ENCODE results near the gene KRT84.

The KRT84 gene

DNA sequence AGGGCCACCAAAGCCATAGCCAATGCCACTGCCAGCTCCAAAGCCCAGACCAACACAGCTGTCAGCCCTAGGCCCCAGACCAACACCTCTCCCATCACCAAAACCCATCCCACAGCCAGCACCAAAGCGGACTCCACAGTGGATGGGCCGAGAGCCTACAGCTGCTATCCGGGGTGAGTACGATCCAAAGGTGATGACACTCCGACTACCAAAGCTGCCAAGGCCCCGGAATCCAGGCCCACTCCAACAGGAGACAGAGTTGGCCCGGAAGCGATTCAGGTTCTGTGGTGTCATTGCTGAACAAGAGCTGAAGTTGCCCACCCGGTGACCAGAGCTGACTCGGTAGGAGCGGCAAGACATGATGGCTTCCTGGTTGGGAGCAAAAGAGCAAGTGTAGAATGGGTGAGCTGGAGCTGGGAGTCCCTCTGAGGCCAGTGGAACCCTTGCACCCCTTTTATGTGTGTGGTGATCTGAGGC lies at the start of gene KRT84:
TSS of gene KRT84 (minus strand) at position 427 of the 477 bp plus-strand sequence. CDS start at position 360, 67 bp downstream.
- no peak for DNase-seq (ENCODE audit: low read depth)

DNA sequence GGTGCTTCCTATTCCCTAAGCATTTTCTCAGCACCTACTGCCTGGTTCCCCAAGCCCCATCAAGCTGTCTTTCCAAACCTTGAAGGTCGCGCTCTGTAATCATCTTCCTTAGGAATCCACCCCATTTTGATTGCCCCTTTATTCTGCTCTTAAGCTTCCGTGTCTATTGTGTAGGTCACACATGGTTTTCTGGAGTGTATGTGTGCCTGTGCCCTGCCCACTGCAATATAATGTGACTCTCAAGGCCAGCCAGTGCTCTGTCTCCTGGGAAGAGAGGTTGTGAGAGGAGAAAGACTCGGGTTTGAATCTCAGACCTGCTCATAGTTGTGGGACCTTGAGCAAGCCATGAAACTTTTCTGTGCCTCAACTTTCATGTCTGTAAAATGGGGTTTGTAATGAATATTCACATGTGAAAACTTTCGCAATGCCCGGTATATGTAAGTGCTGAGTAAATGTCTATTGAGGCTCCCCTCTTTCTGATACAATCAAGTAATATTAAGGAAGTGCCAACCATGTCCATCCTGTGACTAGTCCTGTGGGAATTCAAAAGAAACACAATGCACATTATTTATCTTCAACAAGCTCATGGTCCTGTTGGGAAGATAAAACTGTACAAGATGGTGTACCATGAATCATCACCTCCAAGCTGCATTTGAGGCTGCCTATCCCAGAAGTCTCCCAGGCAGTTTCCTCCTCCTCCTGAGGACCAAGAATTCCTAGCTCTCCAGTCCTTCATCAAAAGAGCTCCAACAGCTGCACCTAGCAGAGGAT lies 49.5 kb upstream of the KRT84 start:
- no peak for DNase-seq (ENCODE audit: low read depth)

DNA sequence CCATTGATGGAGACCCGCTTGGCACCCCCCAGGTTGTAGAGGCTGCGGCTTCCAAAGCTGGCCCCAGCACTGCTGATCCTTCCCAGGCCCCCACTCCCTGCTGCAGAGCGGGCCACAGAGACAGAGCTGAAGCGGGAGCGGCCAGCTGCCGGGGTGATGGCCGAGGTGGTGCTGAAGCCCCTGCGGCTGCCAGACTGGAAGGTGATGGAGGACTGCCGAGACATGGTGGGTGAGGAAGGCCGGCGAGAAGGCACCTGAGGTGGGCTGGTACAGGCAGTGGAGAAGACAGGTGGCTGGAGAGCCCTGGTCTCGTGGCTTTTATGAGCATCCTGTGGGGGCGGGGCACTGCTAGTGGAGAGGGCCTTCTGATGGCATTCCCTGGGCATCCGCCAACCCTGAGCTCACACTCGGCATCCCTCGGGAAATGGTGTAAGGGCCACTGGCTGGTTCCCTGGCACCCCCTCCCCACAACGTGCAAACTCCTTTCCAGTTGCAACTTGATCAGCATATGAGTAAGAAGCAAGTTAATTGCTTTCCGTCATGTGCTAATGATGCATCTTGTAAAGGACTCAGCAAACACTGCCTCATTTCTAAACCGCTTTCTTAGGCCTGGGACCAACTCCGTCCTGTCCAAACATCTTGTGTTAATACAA lies 48.8 kb upstream of the KRT84 start, which contains the start of gene KRT75:
TSS of gene KRT75 (minus strand) at position 291 of the 653 bp plus-strand sequence. CDS start at position 224, 67 bp downstream.
- DNase-seq (ENCODE audit: low read depth): no peak

DNA sequence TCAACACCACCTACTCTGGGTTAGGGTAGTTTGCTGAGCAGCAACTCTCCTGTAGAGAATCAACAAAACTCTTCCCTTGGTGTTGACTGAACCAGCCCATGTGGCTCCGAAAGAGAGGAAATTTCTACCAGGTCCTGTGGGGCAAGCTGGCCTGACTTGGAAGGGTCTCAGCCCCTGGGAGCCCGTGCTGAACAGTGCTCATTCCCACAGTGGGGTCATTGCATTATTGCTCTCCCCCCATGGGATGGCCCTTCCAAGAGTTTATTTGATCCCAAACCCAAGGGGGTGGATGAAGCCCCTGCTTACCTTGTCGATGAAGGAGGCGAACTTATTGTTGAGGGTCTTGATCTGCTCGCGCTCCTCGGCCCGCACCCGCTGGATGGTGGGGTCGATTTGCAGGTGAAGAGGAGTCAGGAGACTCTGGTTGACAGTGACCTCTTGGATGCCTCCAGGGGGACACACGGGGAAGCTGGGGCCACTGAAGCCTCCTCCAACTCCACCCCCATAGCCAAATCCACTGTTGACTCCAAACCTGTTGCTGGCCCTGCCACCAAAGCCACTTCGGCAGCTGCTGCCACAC lies 48.1 kb upstream of the KRT84 start:
- no peak for DNase-seq (ENCODE audit: low read depth)

DNA sequence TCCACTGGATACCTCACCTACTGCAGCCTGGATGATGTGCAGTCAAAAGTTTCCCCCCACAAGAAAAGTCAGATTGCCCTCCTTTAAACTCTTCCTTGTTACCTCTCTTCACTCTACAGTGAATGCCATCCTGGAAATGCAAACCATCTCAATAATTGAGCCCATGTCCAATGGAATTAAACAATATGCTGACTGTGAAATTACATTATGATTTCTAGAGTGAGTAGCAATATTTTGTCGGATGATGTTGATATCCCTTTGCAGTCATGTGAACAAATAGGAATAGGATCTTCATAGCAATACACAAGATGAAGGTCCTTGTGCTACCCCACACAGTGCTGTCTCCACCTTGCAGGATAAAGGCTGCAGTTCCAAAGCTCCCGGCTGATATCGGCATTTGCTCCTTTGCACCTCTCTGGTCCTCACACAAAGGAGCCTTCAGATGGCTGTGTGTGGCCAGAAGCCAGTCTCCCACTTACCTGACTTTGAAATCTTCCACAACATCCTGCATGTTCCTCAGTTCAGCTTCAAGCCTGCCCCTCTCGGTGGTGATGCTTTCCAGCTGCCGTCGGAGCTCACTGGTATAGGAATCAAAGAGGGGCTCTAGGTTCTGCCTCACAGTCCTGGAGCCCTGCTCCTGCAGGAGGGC lies 47.2 kb upstream of the KRT84 start:
- no peak for DNase-seq (ENCODE audit: low read depth)

DNA sequence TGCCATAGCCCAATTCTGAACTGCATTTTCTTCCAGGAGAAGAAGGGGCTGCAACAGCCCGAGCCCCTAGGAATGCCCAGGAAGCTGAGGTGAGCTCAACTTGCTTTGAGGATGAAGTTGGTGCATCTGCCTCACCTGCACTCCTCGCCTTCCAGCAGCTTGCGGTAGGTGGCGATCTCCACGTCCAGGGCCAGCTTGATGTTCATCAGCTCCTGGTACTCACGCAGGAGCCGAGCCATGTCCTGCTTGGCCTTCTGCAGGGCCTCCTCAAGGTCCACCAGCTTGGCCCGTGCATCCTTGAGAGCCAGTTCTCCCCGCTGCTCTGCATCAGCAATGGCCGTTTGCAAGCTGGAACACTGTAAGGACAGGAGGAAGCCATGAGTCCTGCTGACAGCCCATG lies 42.7 kb upstream of the KRT84 start:
- DNase-seq (ENCODE audit: low read depth): no peak

DNA sequence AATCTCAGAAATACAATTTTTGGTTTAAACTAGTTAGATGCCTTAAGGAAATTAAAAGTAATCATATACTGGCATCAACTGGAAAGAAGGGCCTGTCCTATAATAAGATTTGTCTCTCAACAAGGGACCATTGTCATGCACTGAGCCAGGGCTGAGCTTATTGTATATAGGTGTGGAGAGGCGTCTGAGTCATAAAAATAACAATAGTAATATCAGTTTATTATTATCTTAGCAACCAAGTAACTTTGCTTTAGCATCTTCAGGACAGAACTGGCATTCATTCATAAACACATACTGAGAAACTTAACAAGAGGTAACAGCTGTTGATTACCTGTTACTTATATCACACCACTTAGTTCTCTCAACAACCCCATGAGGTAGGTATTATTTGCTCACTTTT lies 41.6 kb upstream of the KRT84 start:
- no peak for DNase-seq (ENCODE audit: low read depth)

DNA sequence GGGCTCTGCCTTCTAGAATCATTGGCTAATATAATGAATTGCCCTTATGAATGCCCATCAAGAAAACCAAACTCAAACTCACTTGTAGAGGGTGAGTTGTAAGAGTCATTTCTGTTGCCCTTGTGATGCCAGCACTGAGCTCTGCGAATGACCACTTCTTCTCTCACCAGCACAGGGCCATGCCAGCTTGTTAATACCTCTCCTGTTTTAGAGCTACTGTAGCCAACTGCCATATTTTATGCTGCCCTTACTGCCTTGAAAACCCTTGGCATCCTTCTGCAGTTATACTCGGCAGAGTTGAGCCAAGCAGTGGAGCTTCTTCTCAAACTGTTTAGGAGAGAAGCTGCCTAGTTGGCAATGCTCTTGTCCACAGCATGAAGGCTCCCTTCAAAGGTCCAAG lies 40.6 kb upstream of the KRT84 start:
- no peak for DNase-seq (ENCODE audit: low read depth)

GRCh38 chr12:52425466-52425865 lies 40.0 kb upstream of the KRT84 start:
- no peak for DNase-seq (ENCODE audit: low read depth)

DNA sequence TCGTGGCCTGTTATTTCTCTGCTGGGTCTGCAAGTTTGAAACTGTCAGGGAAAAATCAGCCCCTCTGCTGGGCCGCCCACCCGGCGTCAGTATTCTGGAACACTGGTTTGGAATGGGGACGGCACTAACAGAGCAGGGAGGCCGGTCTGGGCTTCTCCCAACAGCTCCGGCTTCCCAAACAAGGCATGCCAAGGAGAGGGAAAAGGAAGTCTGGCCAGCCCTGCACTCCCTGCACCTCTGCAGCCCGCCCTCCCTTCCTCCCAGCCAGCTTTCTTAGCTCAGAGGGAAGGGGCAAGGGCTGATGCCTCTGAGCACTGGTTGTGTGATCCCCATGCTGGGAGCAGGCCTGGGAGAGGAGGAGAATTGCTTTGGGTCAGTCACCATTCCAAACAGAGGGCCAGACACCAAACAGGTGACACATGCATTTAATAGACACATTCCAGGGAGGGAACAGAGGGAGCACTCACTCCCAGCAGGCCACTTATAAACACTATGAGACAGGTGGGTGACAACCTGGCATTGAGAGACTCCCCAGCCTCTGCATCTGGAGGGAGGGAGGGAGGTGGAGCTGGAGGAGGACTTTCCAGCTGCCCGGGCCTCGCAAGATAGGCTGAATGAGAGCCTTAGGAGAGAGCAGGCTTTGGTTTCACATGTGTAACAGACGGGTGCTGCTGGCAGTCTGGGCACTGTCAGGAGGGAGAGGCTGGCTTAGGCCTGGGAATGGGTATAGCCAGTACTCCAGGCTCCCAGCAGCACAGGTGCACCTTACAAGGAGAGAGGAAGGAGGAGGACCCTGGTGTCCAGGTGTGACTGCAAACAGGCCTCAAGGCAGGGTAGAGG lies 38.4 kb upstream of the KRT84 start:
- no peak for DNase-seq (ENCODE audit: low read depth)

- no peak for DNase-seq (ENCODE audit: low read depth)
Measured at GRCh38 chr12:52423035-52423434, 37.6 kb upstream of the KRT84 start.

DNA sequence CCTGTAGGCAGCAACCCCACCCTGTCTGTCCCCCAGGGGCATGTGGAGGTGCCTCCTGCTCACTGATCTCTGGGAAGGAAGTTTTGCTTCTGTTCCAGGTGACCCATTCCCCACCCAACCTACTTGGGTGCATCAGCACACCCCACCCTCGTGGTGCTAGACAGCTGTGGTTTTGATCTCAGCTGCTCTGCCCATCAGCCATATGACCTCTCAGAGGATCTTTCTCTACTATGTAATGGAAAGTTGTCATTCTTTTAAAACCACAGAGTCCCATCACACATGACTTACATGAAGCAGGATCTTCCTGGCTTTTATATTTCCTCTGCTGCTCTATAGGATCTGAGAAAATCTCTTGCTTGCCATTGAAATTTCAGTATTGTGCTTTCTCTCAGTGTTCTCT lies 34.2 kb upstream of the KRT84 start:
- no peak for DNase-seq (ENCODE audit: low read depth)

DNA sequence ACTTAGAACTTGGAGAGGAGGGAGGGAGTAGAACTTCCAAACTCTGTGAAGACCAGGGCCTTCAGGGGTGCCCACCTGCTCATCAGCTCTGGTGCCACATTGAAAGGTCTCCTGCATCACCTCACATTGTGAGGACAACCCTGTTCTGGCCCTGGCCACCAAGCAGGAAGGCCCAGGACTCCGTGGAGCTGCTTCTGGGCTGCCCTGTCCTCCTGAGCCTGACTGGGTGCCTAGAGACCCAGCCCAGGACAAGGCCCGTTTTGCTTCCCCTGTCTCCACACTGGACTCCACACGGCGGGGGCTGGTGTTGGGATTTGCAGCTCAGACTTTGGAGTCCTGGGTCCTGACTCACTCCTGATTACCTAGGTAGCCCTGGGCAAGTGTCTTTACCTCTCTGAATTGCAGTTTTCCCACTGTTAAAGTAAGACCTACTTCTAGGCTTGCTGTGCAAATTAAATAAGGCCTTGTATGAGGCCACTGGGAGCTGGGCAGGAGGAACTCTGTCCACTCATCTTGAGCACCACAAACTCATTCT lies 33.2 kb upstream of the KRT84 start:
- no peak for DNase-seq (ENCODE audit: low read depth)

- no peak for DNase-seq (ENCODE audit: low read depth)
Measured at GRCh38 chr12:52417740-52418139, 32.3 kb upstream of the KRT84 start.

DNA sequence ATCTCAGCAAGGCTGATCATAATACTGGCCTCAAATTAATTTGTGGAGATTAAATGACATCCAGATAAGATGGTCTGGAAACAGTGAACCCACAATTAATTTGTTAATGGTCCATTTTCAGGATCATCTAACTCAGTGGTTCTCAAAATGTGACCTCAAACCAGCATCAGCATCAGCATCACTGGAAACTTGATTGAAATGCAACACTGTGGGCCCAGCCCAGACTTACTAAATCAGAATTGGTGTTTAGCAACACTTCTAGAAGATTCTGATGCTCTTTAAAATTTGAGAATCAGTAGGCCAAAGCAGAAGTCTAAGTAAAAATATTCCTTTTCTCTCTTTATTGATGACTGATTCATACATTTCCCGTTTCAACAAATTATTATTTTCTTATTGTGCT lies 31.3 kb upstream of the KRT84 start:
- no peak for DNase-seq (ENCODE audit: low read depth)

GRCh38 chr12:52415870-52416750 lies 30.7 kb upstream of the KRT84 start:
- no peak for DNase-seq (ENCODE audit: low read depth)

- DNase-seq (ENCODE audit: low read depth): no peak
Measured at GRCh38 chr12:52414936-52415335, 29.5 kb upstream of the KRT84 start.

DNA sequence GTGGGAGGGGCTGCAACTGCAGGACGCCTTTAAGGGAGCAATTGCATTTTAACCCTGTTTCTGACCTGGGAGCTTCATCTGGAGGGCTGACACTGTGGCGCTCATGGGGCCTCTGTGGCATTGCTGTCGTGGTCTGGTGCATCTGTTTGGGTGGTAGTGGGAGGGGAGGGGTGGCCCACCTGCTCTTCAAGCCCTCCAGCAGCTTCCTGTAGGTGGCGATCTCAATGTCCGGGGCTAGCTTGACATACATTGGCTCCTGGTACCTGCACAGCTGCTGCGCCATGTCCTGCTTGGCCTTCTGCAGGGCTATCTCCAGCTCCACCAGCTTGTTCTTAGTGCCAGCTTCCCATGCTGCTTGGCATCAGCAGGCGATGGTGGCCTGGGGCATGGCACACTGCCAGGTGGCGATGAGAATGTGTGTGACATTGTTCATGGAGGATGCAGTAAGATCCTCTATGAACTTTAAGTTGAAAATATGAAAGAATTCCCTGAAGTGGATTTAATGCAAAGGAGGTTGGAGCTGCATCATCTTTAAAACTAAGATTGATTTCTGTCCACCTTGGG lies 28.4 kb upstream of the KRT84 start:
- DNase-seq (ENCODE audit: low read depth): no peak

DNA sequence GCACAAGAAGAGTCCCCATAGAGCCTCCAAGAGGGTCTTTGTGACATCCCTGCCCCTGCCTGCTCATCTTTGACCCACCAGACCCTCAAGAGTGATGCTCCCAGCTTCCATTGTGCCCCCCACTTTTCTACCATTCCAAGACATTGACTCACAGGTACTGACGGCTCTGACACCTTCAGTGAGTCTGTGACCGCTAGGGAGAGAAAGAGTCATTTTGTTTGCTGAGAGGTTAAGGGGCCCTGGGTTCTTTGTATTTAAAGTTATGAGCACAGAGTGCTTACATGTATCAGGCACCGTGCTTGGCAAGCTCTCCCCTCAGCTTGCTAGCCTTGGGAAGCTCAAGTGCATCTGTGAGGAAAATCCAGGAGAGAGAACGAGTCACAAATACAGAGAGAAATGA lies 27.8 kb upstream of the KRT84 start:
- no peak for DNase-seq (ENCODE audit: low read depth)

GRCh38 chr12:52411815-52412214 lies 26.4 kb upstream of the KRT84 start:
- no peak for DNase-seq (ENCODE audit: low read depth)

Measured in activated T-cell treated with anti-CD3 and anti-CD28 coated beads for 48 hours (primary cell).